ENCODE data around the gene ACOT7.

The ACOT7 gene

GRCh38 chr1:6345009-6345408 is 48.6 kb downstream of the ACOT7 start:
- TF ChIP-seq CEBPB (IDR thresholded peaks at IDR 0.05) (no peak), MAX (IDR thresholded peaks at IDR 0.05) (no peak), REST (IDR thresholded peaks at IDR 0.05; ENCODE audit: low read depth) (no peak), CREB1 (IDR thresholded peaks at IDR 0.05; ENCODE audit: low read depth) (no peak), NFIC (IDR thresholded peaks at IDR 0.05) (no peak), EGR1 (IDR thresholded peaks at IDR 0.05) (no peak), TCF12 (IDR thresholded peaks at IDR 0.05; ENCODE audit: low read depth) (no peak)

- TF ChIP-seq NFIC (IDR thresholded peaks at IDR 0.05) = peak; percentile 83
- TF ChIP-seq CREB1 (IDR thresholded peaks at IDR 0.05; ENCODE audit: low read depth) = no peak
- no peak for TF ChIP-seq USF1 (IDR thresholded peaks at IDR 0.05)
- peak; percentile 44; the same call in 1 of the 2 replicates for TF ChIP-seq MAX (IDR thresholded peaks at IDR 0.05)
- TF ChIP-seq TEAD4 (IDR thresholded peaks at IDR 0.05) = peak; percentile 32; the same call in 1 of the 2 replicates
- no peak for TF ChIP-seq TAF1 (IDR thresholded peaks at IDR 0.05; ENCODE audit: low read depth)
- no peak for TF ChIP-seq ZBTB7A (IDR thresholded peaks at IDR 0.05; ENCODE audit: low read depth)
- TF ChIP-seq EGR1 (IDR thresholded peaks at IDR 0.05) = no peak
- no peak for TF ChIP-seq YY1 (IDR thresholded peaks at IDR 0.05; ENCODE audit: low read depth)
- TF ChIP-seq FOXM1 (IDR thresholded peaks at IDR 0.05; ENCODE audit: borderline replicate concordance, low read depth) = no peak
- TF ChIP-seq REST (IDR thresholded peaks at IDR 0.05; ENCODE audit: low read depth) = no peak
- no peak for TF ChIP-seq TCF12 (IDR thresholded peaks at IDR 0.05; ENCODE audit: low read depth)
- peak; percentile 98 for TF ChIP-seq RAD21 (IDR thresholded peaks at IDR 0.05; ENCODE audit: low read depth)
- no peak for TF ChIP-seq CEBPB (IDR thresholded peaks at IDR 0.05)
- TF ChIP-seq EP300 (IDR thresholded peaks at IDR 0.05; ENCODE audit: borderline replicate concordance) = no peak
Observed at GRCh38 chr1:6343506-6344405, 49.8 kb downstream of the ACOT7 start.

- TF ChIP-seq REST (IDR thresholded peaks at IDR 0.05; ENCODE audit: low read depth) (no peak), FOXM1 (IDR thresholded peaks at IDR 0.05; ENCODE audit: borderline replicate concordance, low read depth) (no peak), YY1 (IDR thresholded peaks at IDR 0.05; ENCODE audit: low read depth) (no peak), TEAD4 (IDR thresholded peaks at IDR 0.05) (no peak), ZBTB7A (IDR thresholded peaks at IDR 0.05; ENCODE audit: low read depth) (no peak), EGR1 (IDR thresholded peaks at IDR 0.05) (no peak), USF1 (IDR thresholded peaks at IDR 0.05) (no peak), RAD21 (IDR thresholded peaks at IDR 0.05; ENCODE audit: low read depth) (no peak), EP300 (IDR thresholded peaks at IDR 0.05; ENCODE audit: borderline replicate concordance) (no peak), CREB1 (IDR thresholded peaks at IDR 0.05; ENCODE audit: low read depth) (no peak), NFIC (IDR thresholded peaks at IDR 0.05) (no peak)
Observed at GRCh38 chr1:6342056-6342455, 51.5 kb downstream of the ACOT7 start.

- TF ChIP-seq RAD21 (IDR thresholded peaks at IDR 0.05; ENCODE audit: low read depth) (no peak), NFIC (IDR thresholded peaks at IDR 0.05) (no peak), CEBPB (IDR thresholded peaks at IDR 0.05) (no peak), EGR1 (IDR thresholded peaks at IDR 0.05) (no peak), FOXM1 (IDR thresholded peaks at IDR 0.05; ENCODE audit: borderline replicate concordance, low read depth) (no peak), EP300 (IDR thresholded peaks at IDR 0.05; ENCODE audit: borderline replicate concordance) (no peak), REST (IDR thresholded peaks at IDR 0.05; ENCODE audit: low read depth) (no peak), CREB1 (IDR thresholded peaks at IDR 0.05; ENCODE audit: low read depth) (no peak), TEAD4 (IDR thresholded peaks at IDR 0.05) (no peak), YY1 (IDR thresholded peaks at IDR 0.05; ENCODE audit: low read depth) (no peak), ZBTB7A (IDR thresholded peaks at IDR 0.05; ENCODE audit: low read depth) (no peak), TAF1 (IDR thresholded peaks at IDR 0.05; ENCODE audit: low read depth) (no peak), TCF12 (IDR thresholded peaks at IDR 0.05; ENCODE audit: low read depth) (no peak), USF1 (IDR thresholded peaks at IDR 0.05) (no peak)
Observed at GRCh38 chr1:6338695-6339094, 54.9 kb downstream of the ACOT7 start.
